ENCODE measurements around the gene AXDND1. TPM values are rescaled to one million over a fixed set of nuclear protein-coding genes. Genes with fewer than 3 reads are reported as not detected.

The AXDND1 gene
- total RNA-seq, 4 donors from 2014 or later: 0.19 TPM; not detected in 3

- 69 to 79% methylated on average over 1 of the region's 1 CpG for WGBS, 2 donors
- no peak for TF ChIP-seq POLR2A (IDR thresholded peaks at IDR 0.05)
- TF ChIP-seq CTCF (IDR thresholded peaks at IDR 0.05): no peak
Measured at GRCh38 chr1:179601093-179601492, 235.3 kb downstream of the AXDND1 start.

More at GRCh38 chr1:179601093-179601492, 235.3 kb downstream of the AXDND1 start:
- no peaks in the 10 kb centered on the region for H3K9me3 ChIP-seq
- no peak overlapping the region for H3K4me3 ChIP-seq
- H3K4me1 ChIP-seq: no peaks in the 10 kb centered on the region
- intact Hi-C loops (cut with DNase I): no loop called here
- DNase-seq: no peak
- H3K36me3 ChIP-seq: no peaks in the 10 kb centered on the region
- no peak overlapping the region for H3K27ac ChIP-seq
- H3K27me3 ChIP-seq: peaks cover 0 to 4% (median 0%) of the 10 kb centered on the region in 4 donors

Small RNAs within 50 kb of the gene (small RNA-seq; reads per million reads assigned to genes)
- gene MEF2AP1: 0 reads per million in 4 donors
- 0 reads per million in 4 donors for gene RNU5F-2P

Other genes starting within 250 kb of the AXDND1 start
- gene ABL2, start 136.3 kb upstream of the AXDND1 start, total RNA-seq: 10 to 100 TPM in 1 of 4 donors, 1 to 10 TPM in 3; 3.3 to 12.0 (median 6.2) TPM
- 1 to 10 TPM; 1.7 to 8.0 (median 4.9) TPM for gene SOAT1, start 72.2 kb upstream of the AXDND1 start, total RNA-seq
- not detected for gene NPHS2, start 210.0 kb downstream of the AXDND1 start, total RNA-seq
- under 1 TPM; 0.15 to 0.72 (median 0.37) TPM for gene TDRD5, start 225.9 kb downstream of the AXDND1 start, total RNA-seq